SU-DHL-6 (cell line): ENCODE results near the gene GPR22.

Experiments
- CTCF ChIP-seq: fragments of 200-600 bp; sonication (generic); IDR thresholded peaks from one replicate; pipeline ENCODE4 v1.5.1; 2017; ENCODE audit warnings: antibody characterized with exemption, mild to moderate bottlenecking, low read length, moderate library complexity; ENCODE audit not compliant: insufficient read depth, poor library complexity, severe bottlenecking
- EZH2phosphoT487 ChIP-seq: fragments of 200-600 bp; sonication (generic), shearing (Covaris generic); conservative IDR thresholded peaks from 2 replicates; pipeline ENCODE4 v1.6.1; 2018; ENCODE audit warnings: mild to moderate bottlenecking, antibody characterized with exemption, low read length, moderate library complexity, mixed read lengths

DNA sequence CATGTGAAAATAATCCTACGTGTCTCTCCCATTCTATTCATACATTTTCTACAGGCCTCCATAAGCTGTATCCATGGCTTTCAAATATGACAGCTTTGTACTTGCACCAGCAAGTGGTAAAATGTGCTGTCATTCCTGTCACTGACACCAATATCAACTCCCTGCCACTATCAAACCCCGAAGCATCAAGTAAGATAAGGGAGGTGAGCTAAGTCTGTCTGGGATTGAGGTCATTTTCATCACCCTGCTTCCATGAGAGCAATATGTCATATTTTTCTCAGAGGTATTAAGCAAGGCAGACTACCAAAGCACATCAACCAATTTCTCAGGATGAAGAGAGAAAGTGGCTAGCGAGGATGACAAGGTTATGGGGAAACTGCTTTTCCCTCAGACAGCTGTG, 11.1 kb downstream of the GPR22 start:
- TF ChIP-seq CTCF (no peak), EZH2phosphoT487 (no peak)
